ENCODE results near the gene MOSPD3. TPM values are rescaled to one million over a fixed set of nuclear protein-coding genes. Genes with fewer than 3 reads are reported as not detected.
A peak's percentile ranks its signal among the peaks of the same experiment; 100 is the strongest.

Gene MOSPD3
- total RNA-seq, 1 experiment from 2014 or later: 9.7 TPM

- Histone ChIP-seq H4K20me1 (ENCODE audit: insufficient read depth, low read depth, low read length) (no peaks in the 10 kb centered on the region), H3K4me2 (ENCODE audit: low read depth, low read length, poor library complexity, severe bottlenecking) (peak overlapping the region; percentile 91), H3K27me3 (ENCODE audit: low read length) (no peaks in the 10 kb centered on the region), H3K79me2 (ENCODE audit: low read length) (no peaks in the 10 kb centered on the region), H3K27ac (ENCODE audit: low read length) (no peak overlapping the region), H3K9ac (ENCODE audit: low read length) (peak overlapping the region; percentile 73), H3K4me1 (ENCODE audit: low read length) (peaks cover 28% of the 10 kb centered on the region), H3K9me3 (ENCODE audit: low read length) (no peaks in the 10 kb centered on the region), H3K4me3 (ENCODE audit: low read length) (peak overlapping the region; percentile 69), H3K36me3 (ENCODE audit: insufficient read depth, low read length) (no peaks in the 10 kb centered on the region), H3K9me2 (replicated peaks; ENCODE audit: insufficient read depth, low read length) (no peaks in the 10 kb centered on the region), H2AFZ (ENCODE audit: low read length) (peak overlapping the region; percentile 95; the same call in 1 of the 2 replicates)
- no peak for DNase-seq
Observed at GRCh38 chr7:100604976-100605911, 7.1 kb upstream of the MOSPD3 start.

DNA sequence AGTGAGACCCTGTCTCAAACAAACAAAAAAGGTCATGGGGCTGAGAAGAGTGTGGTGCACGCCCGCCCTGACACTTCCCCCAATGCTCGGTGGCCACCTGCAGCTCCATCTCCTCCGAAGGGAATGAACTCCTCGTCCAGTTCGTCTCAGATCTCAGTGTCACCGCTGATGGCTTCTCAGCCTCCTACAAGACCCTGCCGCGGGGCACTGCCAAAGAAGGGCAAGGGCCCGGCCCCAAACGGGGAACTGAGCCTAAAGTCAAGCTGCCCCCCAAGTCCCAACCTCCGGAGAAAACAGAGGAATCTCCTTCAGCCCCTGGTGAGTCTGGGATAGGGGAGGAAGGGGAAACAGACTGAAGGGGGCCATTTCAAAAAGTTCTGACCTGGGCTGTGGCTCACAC lies 6.0 kb upstream of the MOSPD3 start:
- Histone ChIP-seq H2AFZ (ENCODE audit: low read length) (no peak overlapping the region), H3K9ac (ENCODE audit: low read length) (no peak overlapping the region), H3K9me3 (ENCODE audit: low read length) (no peaks in the 10 kb centered on the region), H3K4me3 (ENCODE audit: low read length) (no peak overlapping the region), H4K20me1 (ENCODE audit: insufficient read depth, low read depth, low read length) (no peaks in the 10 kb centered on the region), H3K4me2 (ENCODE audit: low read depth, low read length, poor library complexity, severe bottlenecking) (no peak overlapping the region), H3K27ac (ENCODE audit: low read length) (no peak overlapping the region), H3K9me2 (replicated peaks; ENCODE audit: insufficient read depth, low read length) (no peaks in the 10 kb centered on the region), H3K4me1 (ENCODE audit: low read length) (peaks cover 26% of the 10 kb centered on the region), H3K36me3 (ENCODE audit: insufficient read depth, low read length) (no peaks in the 10 kb centered on the region), H3K27me3 (ENCODE audit: low read length) (no peaks in the 10 kb centered on the region), H3K79me2 (ENCODE audit: low read length) (no peaks in the 10 kb centered on the region)
- DNase-seq: no peak

GRCh38 chr7:100607111-100607510 lies 5.2 kb upstream of the MOSPD3 start:
- Histone ChIP-seq H3K4me3 (ENCODE audit: low read length) (no peak overlapping the region), H2AFZ (ENCODE audit: low read length) (no peak overlapping the region), H3K4me2 (ENCODE audit: low read depth, low read length, poor library complexity, severe bottlenecking) (no peak overlapping the region), H3K9ac (ENCODE audit: low read length) (no peak overlapping the region), H3K4me1 (ENCODE audit: low read length) (peaks cover 24% of the 10 kb centered on the region), H3K9me3 (ENCODE audit: low read length) (no peaks in the 10 kb centered on the region), H3K27ac (ENCODE audit: low read length) (no peak overlapping the region), H3K36me3 (ENCODE audit: insufficient read depth, low read length) (no peaks in the 10 kb centered on the region), H3K79me2 (ENCODE audit: low read length) (no peaks in the 10 kb centered on the region), H3K27me3 (ENCODE audit: low read length) (no peaks in the 10 kb centered on the region), H4K20me1 (ENCODE audit: insufficient read depth, low read depth, low read length) (no peaks in the 10 kb centered on the region), H3K9me2 (replicated peaks; ENCODE audit: insufficient read depth, low read length) (no peaks in the 10 kb centered on the region)
- no peak for DNase-seq

GRCh38 chr7:100609958-100610357 lies 2.4 kb upstream of the MOSPD3 start:
- H2AFZ ChIP-seq (ENCODE audit: low read length): no peak overlapping the region
- H3K9me2 ChIP-seq (replicated peaks; ENCODE audit: insufficient read depth, low read length): no peaks in the 10 kb centered on the region
- H3K27ac ChIP-seq (ENCODE audit: low read length): no peak overlapping the region
- H3K79me2 ChIP-seq (ENCODE audit: low read length): no peaks in the 10 kb centered on the region
- no peak overlapping the region for H3K9ac ChIP-seq (ENCODE audit: low read length)
- H3K9me3 ChIP-seq (ENCODE audit: low read length): no peaks in the 10 kb centered on the region
- no peak overlapping the region for H3K4me2 ChIP-seq (ENCODE audit: low read depth, low read length, poor library complexity, severe bottlenecking)
- H4K20me1 ChIP-seq (ENCODE audit: insufficient read depth, low read depth, low read length): no peaks in the 10 kb centered on the region
- peaks cover 13% of the 10 kb centered on the region for H3K4me1 ChIP-seq (ENCODE audit: low read length)
- no peak for DNase-seq
- H3K4me3 ChIP-seq (ENCODE audit: low read length): no peak overlapping the region
- H3K36me3 ChIP-seq (ENCODE audit: insufficient read depth, low read length): no peaks in the 10 kb centered on the region
- H3K27me3 ChIP-seq (ENCODE audit: low read length): no peaks in the 10 kb centered on the region

- peak overlapping the region; percentile 66 for H3K9ac ChIP-seq (ENCODE audit: low read length)
- H2AFZ ChIP-seq (ENCODE audit: low read length): peak overlapping the region; percentile 50; the same call in 1 of the 2 replicates
- no peaks in the 10 kb centered on the region for H3K27me3 ChIP-seq (ENCODE audit: low read length)
- H3K4me2 ChIP-seq (ENCODE audit: low read depth, low read length, poor library complexity, severe bottlenecking): peak overlapping the region; percentile 73
- DNase-seq: no peak
- no peak overlapping the region for H3K27ac ChIP-seq (ENCODE audit: low read length)
- peaks cover 9% of the 10 kb centered on the region for H3K4me1 ChIP-seq (ENCODE audit: low read length)
- no peaks in the 10 kb centered on the region for H3K79me2 ChIP-seq (ENCODE audit: low read length)
- H3K36me3 ChIP-seq (ENCODE audit: insufficient read depth, low read length): no peaks in the 10 kb centered on the region
- H3K9me3 ChIP-seq (ENCODE audit: low read length): no peaks in the 10 kb centered on the region
- H3K4me3 ChIP-seq (ENCODE audit: low read length): peak overlapping the region; percentile 63
- no peaks in the 10 kb centered on the region for H4K20me1 ChIP-seq (ENCODE audit: insufficient read depth, low read depth, low read length)
- H3K9me2 ChIP-seq (replicated peaks; ENCODE audit: insufficient read depth, low read length): no peaks in the 10 kb centered on the region
Observed at GRCh38 chr7:100612730-100613390, 520 bp downstream of the MOSPD3 start.

- H3K79me2 ChIP-seq (ENCODE audit: low read length): no peaks in the 10 kb centered on the region
- H3K4me2 ChIP-seq (ENCODE audit: low read depth, low read length, poor library complexity, severe bottlenecking): peak overlapping the region; percentile 73
- H3K27me3 ChIP-seq (ENCODE audit: low read length): no peaks in the 10 kb centered on the region
- peak overlapping the region; percentile 66 for H3K9ac ChIP-seq (ENCODE audit: low read length)
- no peak overlapping the region for H2AFZ ChIP-seq (ENCODE audit: low read length)
- DNase-seq: no peak
- no peaks in the 10 kb centered on the region for H4K20me1 ChIP-seq (ENCODE audit: insufficient read depth, low read depth, low read length)
- H3K4me3 ChIP-seq (ENCODE audit: low read length): peak overlapping the region; percentile 63; the same call in 1 of the 2 replicates
- H3K27ac ChIP-seq (ENCODE audit: low read length): no peak overlapping the region
- H3K36me3 ChIP-seq (ENCODE audit: insufficient read depth, low read length): no peaks in the 10 kb centered on the region
- no peaks in the 10 kb centered on the region for H3K9me2 ChIP-seq (replicated peaks; ENCODE audit: insufficient read depth, low read length)
- peaks cover 9% of the 10 kb centered on the region for H3K4me1 ChIP-seq (ENCODE audit: low read length)
- no peaks in the 10 kb centered on the region for H3K9me3 ChIP-seq (ENCODE audit: low read length)
Observed at GRCh38 chr7:100613412-100614175, 1.3 kb downstream of the MOSPD3 start.

- H3K9me2 ChIP-seq (replicated peaks; ENCODE audit: insufficient read depth, low read length): no peaks in the 10 kb centered on the region
Observed at GRCh38 chr7:100614308-100614861, 2.0 kb downstream of the MOSPD3 start.

More at GRCh38 chr7:100614308-100614861, 2.0 kb downstream of the MOSPD3 start:
- DNase-seq: no peak
- H3K4me2 ChIP-seq (ENCODE audit: low read depth, low read length, poor library complexity, severe bottlenecking): no peak overlapping the region
- H3K9me3 ChIP-seq (ENCODE audit: low read length): no peaks in the 10 kb centered on the region
- H3K9ac ChIP-seq (ENCODE audit: low read length): no peak overlapping the region
- H3K79me2 ChIP-seq (ENCODE audit: low read length): no peaks in the 10 kb centered on the region
- H3K27ac ChIP-seq (ENCODE audit: low read length): no peak overlapping the region
- H2AFZ ChIP-seq (ENCODE audit: low read length): no peak overlapping the region
- H4K20me1 ChIP-seq (ENCODE audit: insufficient read depth, low read depth, low read length): no peaks in the 10 kb centered on the region
- peaks cover 9% of the 10 kb centered on the region for H3K4me1 ChIP-seq (ENCODE audit: low read length)
- no peaks in the 10 kb centered on the region for H3K27me3 ChIP-seq (ENCODE audit: low read length)
- H3K36me3 ChIP-seq (ENCODE audit: insufficient read depth, low read length): no peaks in the 10 kb centered on the region
- no peak overlapping the region for H3K4me3 ChIP-seq (ENCODE audit: low read length)
